Gastrocnemius medialis (tissue), 4 donors: ENCODE data around the gene DNAAF2. TPM values are rescaled to one million over a fixed set of nuclear protein-coding genes. Genes with fewer than 3 reads are reported as not detected.
"Not testable (repeated sequence)": the region's sequence is repeated elsewhere in the genome, so short reads cannot be mapped to it uniquely, and the experiment has no call there.

Experiments used
- ATAC-seq, 2 donors: fragments of 150-250 bp; one replicate each; pipeline ENCODE4 v1.9.1; 2016
- DNase-seq, 2 donors: peaks; one replicate each; pipeline ENCODE4 v3.0.0-alpha.2; 2019
- H3K27ac ChIP-seq, 4 donors: fragments of 200-600 bp; sonication (generic); 1 replicate in 1 of 4; 2 replicates in 3 of 4; pipeline ENCODE4 v1.5.1; 2016 to 2018; ENCODE audit warnings: mild to moderate bottlenecking in 2 of 4, moderate library complexity in 1 of 4
- H3K27me3 ChIP-seq, 3 donors: fragments of 200-600 bp; sonication (generic) in 2 of 3; 1 replicate in 1 of 3; 2 replicates in 2 of 3; pipeline versions ENCODE4 v1.5.1 to v1.6.0; 2016 to 2019; ENCODE audit warnings: mild to moderate bottlenecking in 1 of 3, moderate library complexity in 1 of 3
- H3K36me3 ChIP-seq, 2 donors: fragments of 200-600 bp; sonication (generic) in 1 of 2; one replicate each; pipeline ENCODE4 v1.5.1; 2017 to 2018
- H3K4me1 ChIP-seq, 2 donors: fragments of 200-600 bp; sonication (generic) in 1 of 2; one replicate each; pipeline ENCODE4 v1.5.1; 2016 to 2017; ENCODE audit warnings: mild to moderate bottlenecking in 2 of 2
- H3K4me3 ChIP-seq, 4 donors: fragments of 200-600 bp; sonication (generic) in 3 of 4; 1 replicate in 1 of 4; 2 replicates in 3 of 4; pipeline ENCODE4 v1.5.1; 2016 to 2019; ENCODE audit warnings: mild to moderate bottlenecking in 2 of 4
- H3K9me3 ChIP-seq, 3 donors: fragments of 200-600 bp; sonication (generic) in 2 of 3; 1 replicate in 1 of 3; 2 replicates in 2 of 3; pipeline ENCODE4 v1.5.1; 2016 to 2019
- CTCF ChIP-seq, 5 experiments: fragments of 450-650 bp in 3 of 5; fragments of 200-600 bp in 2 of 5; sonication (generic) in 2 of 5; IDR thresholded peaks in 4 of 5; conservative IDR thresholded peaks in 1 of 5; 1 replicate in 4 of 5; 2 replicates in 1 of 5; pipeline ENCODE4 v1.5.1; 2016 to 2019; ENCODE audit warnings: antibody characterized with exemption in 5 of 5, mild to moderate bottlenecking in 3 of 5, moderate library complexity in 3 of 5
- POLR2A ChIP-seq, 2 donors: fragments of 450-650 bp; IDR thresholded peaks; one replicate each; pipeline ENCODE4 v1.6.1; 2017; ENCODE audit warnings: antibody characterized with exemption in 2 of 2, mild to moderate bottlenecking in 2 of 2, moderate library complexity in 2 of 2
- in situ Hi-C, 4 donors: fragments of 200-750 bp; cut with MboI; loops; one replicate each; pipeline versions ENCODE4 v1.15.0 to v1.8.0; 2017; ENCODE audit warnings: low sequenced_read_pairs in 4 of 4
- intact Hi-C: fragments of 100-400 bp; cut with DNase I; formaldehyde crosslinking; loops from one replicate; pipeline ENCODE4 v1.15.1; 2023; ENCODE audit warnings: low total_unique reads
- total RNA-seq, 4 donors: library from RNA; depleted of rRNA; stranded (reverse); fragments of >200 nt; gene quantifications; one replicate each; pipeline versions ENCODE4 v1.1.0 to v1.2.3, GENCODE V29; 2016

Gene DNAAF2
- total RNA-seq, 4 donors from 2014 or later = 5.6 to 8.4 (median 6.9) TPM

- Histone ChIP-seq H3K36me3 (no peaks in the 10 kb centered on the region), H3K9me3 (no peaks in the 10 kb centered on the region), H3K4me1 (no peaks in the 10 kb centered on the region), H3K27me3 (no peaks in the 10 kb centered on the region), H3K27ac (no peak overlapping the region), H3K4me3 (no peak overlapping the region)
- TF ChIP-seq CTCF (IDR thresholded peaks at IDR 0.05 in 4 of 5, conservative IDR thresholded peaks at IDR 0.05 in 1 of 5) (no peak), POLR2A (IDR thresholded peaks at IDR 0.05) (no peak)
- DNase-seq = no peak
- intact Hi-C loops (no loop called here), in situ Hi-C loops (no loop called here)
- no peak for ATAC-seq
These were observed 35.4 kb upstream of the DNAAF2 start for GRCh38 chr14:49670475-49670874.

- DNase-seq (no peak), ATAC-seq (no peak)
- no peak for TF ChIP-seq POLR2A (IDR thresholded peaks at IDR 0.05)
- TF ChIP-seq CTCF (IDR thresholded peaks at IDR 0.05 in 4 of 5, conservative IDR thresholded peaks at IDR 0.05 in 1 of 5) = no peak
- H3K36me3 ChIP-seq = no peaks in the 10 kb centered on the region
- peaks cover 0 to 5% of the 10 kb centered on the region in 2 donors for H3K4me1 ChIP-seq
- no peak overlapping the region for H3K4me3 ChIP-seq
- no peak overlapping the region for H3K27ac ChIP-seq
- in situ Hi-C loops (no loop called here), intact Hi-C loops (no loop called here)
- H3K9me3 ChIP-seq = no peaks in the 10 kb centered on the region
- H3K27me3 ChIP-seq = no peaks in the 10 kb centered on the region
These were observed 24.7 kb upstream of the DNAAF2 start for GRCh38 chr14:49659526-49660455.

- H3K4me1 ChIP-seq, H3K27ac ChIP-seq, DNase-seq, in situ Hi-C loops, intact Hi-C loops, ATAC-seq, H3K36me3 ChIP-seq, H3K9me3 ChIP-seq, H3K27me3 ChIP-seq, H3K4me3 ChIP-seq: not testable (repeated sequence)
These were observed 22.5 kb upstream of the DNAAF2 start for GRCh38 chr14:49657500-49657899.

GRCh38 chr14:49654511-49654910, 19.5 kb upstream of the DNAAF2 start:
- intact Hi-C loops = no loop called here
- no peak overlapping the region for H3K4me3 ChIP-seq
- TF ChIP-seq CTCF (IDR thresholded peaks at IDR 0.05 in 4 of 5, conservative IDR thresholded peaks at IDR 0.05 in 1 of 5) (no peak), POLR2A (IDR thresholded peaks at IDR 0.05) (no peak)
- H3K4me1 ChIP-seq = peaks cover 0 to 5% of the 10 kb centered on the region in 2 donors
- ATAC-seq = no peak
- in situ Hi-C loops = no loop called here
- no peak overlapping the region for H3K27ac ChIP-seq
- H3K36me3 ChIP-seq = no peaks in the 10 kb centered on the region
- DNase-seq = no peak
- no peaks in the 10 kb centered on the region for H3K27me3 ChIP-seq
- H3K9me3 ChIP-seq = no peaks in the 10 kb centered on the region

GRCh38 chr14:49653508-49653907, 18.5 kb upstream of the DNAAF2 start:
- in situ Hi-C loops (no loop called here), intact Hi-C loops (no loop called here)
- Histone ChIP-seq H3K9me3 (no peaks in the 10 kb centered on the region), H3K4me3 (no peak overlapping the region), H3K27ac (no peak overlapping the region), H3K4me1 (peaks cover 0 to 5% of the 10 kb centered on the region in 2 donors), H3K36me3 (no peaks in the 10 kb centered on the region), H3K27me3 (no peaks in the 10 kb centered on the region)
- ATAC-seq (no peak), DNase-seq (no peak)
- TF ChIP-seq CTCF (IDR thresholded peaks at IDR 0.05 in 4 of 5, conservative IDR thresholded peaks at IDR 0.05 in 1 of 5) (no peak), POLR2A (IDR thresholded peaks at IDR 0.05) (no peak)
